ENCODE measurements around the gene KLK8. TPM values are rescaled to one million over a fixed set of nuclear protein-coding genes. Genes with fewer than 3 reads are reported as not detected.
"Not testable (repeated sequence)": the region's sequence is repeated elsewhere in the genome, so short reads cannot be mapped to it uniquely, and the experiment has no call there.

Gene KLK8
- total and polyA plus RNA-seq, 2 experiments from 2014 or later, result not detected

DNA sequence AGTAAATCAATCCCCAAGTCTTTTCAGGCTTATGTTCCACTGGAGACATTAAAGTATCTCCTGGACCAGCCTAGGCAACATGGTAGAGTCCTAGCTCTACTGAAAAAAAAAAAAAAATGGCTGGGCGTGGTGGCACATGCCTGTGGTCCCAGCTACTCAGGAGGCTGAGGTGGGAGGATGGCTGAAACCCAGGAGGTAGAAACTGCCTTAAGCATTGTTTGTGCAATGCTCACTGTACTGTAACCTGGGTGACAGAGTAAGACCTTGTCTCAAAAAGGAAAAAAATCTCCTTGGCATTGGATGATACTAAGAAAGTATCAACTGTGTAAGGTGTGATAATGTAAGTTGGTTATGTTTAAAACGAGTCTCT lies 8.8 kb downstream of the KLK8 start:
- Histone ChIP-seq H3K27ac (no peak overlapping the region), H3K9me3 (ENCODE audit: low read depth) (no peaks in the 10 kb centered on the region), H3K4me2 (ENCODE audit: unreplicated experiment) (no peak overlapping the region), H2AFZ (no peak overlapping the region), H3K79me2 (ENCODE audit: insufficient read depth) (no peaks in the 10 kb centered on the region), H3K9me2 (ENCODE audit: insufficient read depth) (no peaks in the 10 kb centered on the region), H3K27me3 (replicated peaks; ENCODE audit: insufficient read depth) (no peaks in the 10 kb centered on the region), H3K4me3 (no peak overlapping the region), H3F3A (ENCODE audit: insufficient read depth) (no peaks in the 10 kb centered on the region), H3K4me1 (ENCODE audit: insufficient read depth) (no peaks in the 10 kb centered on the region), H3K9ac (no peak overlapping the region), H3K36me3 (ENCODE audit: low read depth) (no peaks in the 10 kb centered on the region), H4K20me1 (ENCODE audit: insufficient read depth) (no peaks in the 10 kb centered on the region)
- in situ Hi-C loops (cut with MboI), result no loop called here
- no peak for DNase-seq
- 7 to 9% methylated on average over 2 of the region's 2 CpGs for WGBS, 2 experiments (ENCODE audit: low coverage in 1 of 2, low lambda C conversion rate in 2 of 2, missing lambda C conversion rate in 2 of 2)
- TF ChIP-seq EZH2 (IDR thresholded peaks at IDR 0.05; ENCODE audit: insufficient read depth, poor library complexity, severe bottlenecking), result no peak

DNA sequence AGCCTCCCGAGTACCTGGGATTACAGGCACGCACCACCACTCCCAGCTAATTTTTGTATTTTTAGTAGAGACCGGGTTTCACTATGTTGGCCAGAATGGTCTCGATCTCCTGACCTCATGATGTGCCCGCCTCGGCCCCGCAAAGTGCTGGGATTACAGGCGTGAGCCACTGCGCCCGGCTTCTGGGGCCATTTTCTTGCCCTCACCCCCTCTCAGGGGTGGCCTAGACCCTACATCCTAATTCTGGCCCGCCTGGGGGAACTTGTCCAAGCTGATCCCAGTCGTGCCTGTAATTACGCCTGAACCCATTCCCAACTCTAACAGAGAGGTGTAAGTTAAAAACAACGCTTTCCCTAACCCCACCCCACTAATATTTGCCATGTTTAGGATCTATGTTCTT lies 17.0 kb downstream of the KLK8 start:
- H3K36me3 ChIP-seq (ENCODE audit: low read depth); H3K9me2 ChIP-seq (ENCODE audit: insufficient read depth); H2AFZ ChIP-seq; H3K9me3 ChIP-seq (ENCODE audit: low read depth); H3K4me3 ChIP-seq; H4K20me1 ChIP-seq (ENCODE audit: insufficient read depth); H3K9ac ChIP-seq; H3K79me2 ChIP-seq (ENCODE audit: insufficient read depth); H3K4me2 ChIP-seq (ENCODE audit: unreplicated experiment); H3K27me3 ChIP-seq (replicated peaks; ENCODE audit: insufficient read depth); H3K27ac ChIP-seq; H3F3A ChIP-seq (ENCODE audit: insufficient read depth); H3K4me1 ChIP-seq (ENCODE audit: insufficient read depth); DNase-seq; in situ Hi-C loops (cut with MboI): not testable (repeated sequence)
- WGBS, 2 experiments (ENCODE audit: low coverage in 1 of 2, low lambda C conversion rate in 2 of 2, missing lambda C conversion rate in 2 of 2), result 67 to 69% methylated on average over 14 of the region's 14 CpGs

DNA sequence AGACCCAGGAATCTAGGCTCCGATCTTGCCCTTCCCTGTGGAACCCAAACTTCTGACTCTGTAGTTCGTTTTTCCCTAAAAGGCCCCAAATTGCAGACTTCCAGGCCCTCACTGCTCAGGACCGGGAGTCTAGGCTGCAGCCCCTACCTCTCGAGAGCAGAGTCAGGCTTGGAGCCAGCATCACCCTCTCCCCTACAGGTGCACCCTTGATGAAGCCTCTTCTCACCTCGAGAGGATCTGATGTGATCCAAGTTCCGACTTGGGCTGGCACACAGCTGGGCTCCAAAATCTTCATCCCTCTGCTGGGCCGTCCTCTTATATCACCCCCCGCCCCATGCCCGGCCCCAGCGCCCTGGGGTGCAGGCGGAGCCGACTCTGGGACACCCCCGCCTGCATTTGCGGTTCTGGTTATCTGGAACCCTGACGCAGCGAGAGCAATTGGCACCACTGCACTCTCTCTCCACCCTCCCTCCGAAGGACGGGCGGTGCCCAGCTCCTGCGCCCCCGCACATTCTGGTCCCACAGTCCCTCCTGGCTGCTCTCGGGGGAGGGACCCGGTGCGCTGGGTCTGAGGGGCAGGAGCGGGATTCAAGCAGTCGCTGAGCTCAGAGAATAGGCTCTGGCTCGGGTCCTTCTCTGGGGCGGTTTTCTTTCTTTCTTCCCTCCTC lies 17.6 kb downstream of the KLK8 start, which contains the start of gene KLK7:
Gene KLK7 (minus strand): TSS at position 293 of the 668 bp plus-strand sequence. CDS start 1,518 bp downstream, outside the sequence.
- Histone ChIP-seq H3K9me3 (ENCODE audit: low read depth) (no peaks in the 10 kb centered on the region), H3K36me3 (ENCODE audit: low read depth) (no peaks in the 10 kb centered on the region), H3K4me3 (no peak within 1 kb of the TSS), H3K9me2 (ENCODE audit: insufficient read depth) (no peaks in the 10 kb centered on the region), H3K9ac (no peak within 1 kb of the TSS), H3K27me3 (replicated peaks; ENCODE audit: insufficient read depth) (no peaks in the 10 kb centered on the region; the same call in 1 of the 2 replicates), H4K20me1 (ENCODE audit: insufficient read depth) (no peaks in the 10 kb centered on the region), H3K4me1 (ENCODE audit: insufficient read depth) (no peaks in the 10 kb centered on the region), H3K27ac (no peak within 1 kb of the TSS), H3K79me2 (ENCODE audit: insufficient read depth) (no peaks in the 10 kb centered on the region), H3F3A (ENCODE audit: insufficient read depth) (no peaks in the 10 kb centered on the region), H3K4me2 (ENCODE audit: unreplicated experiment) (no peak within 1 kb of the TSS), H2AFZ (no peak within 1 kb of the TSS)
- DNase-seq, result no peak
- TF ChIP-seq EZH2 (IDR thresholded peaks at IDR 0.05; ENCODE audit: insufficient read depth, poor library complexity, severe bottlenecking) (no peak), EZH2phosphoT487 (IDR thresholded peaks at IDR 0.05; ENCODE audit: insufficient read depth, low read depth) (no peak)
- in situ Hi-C loops (cut with MboI), result no loop called here
- WGBS, 2 experiments (ENCODE audit: low coverage in 1 of 2, low lambda C conversion rate in 2 of 2, missing lambda C conversion rate in 2 of 2), result 7 to 8% methylated on average over 25 to 28 of the region's 28 CpGs

DNA sequence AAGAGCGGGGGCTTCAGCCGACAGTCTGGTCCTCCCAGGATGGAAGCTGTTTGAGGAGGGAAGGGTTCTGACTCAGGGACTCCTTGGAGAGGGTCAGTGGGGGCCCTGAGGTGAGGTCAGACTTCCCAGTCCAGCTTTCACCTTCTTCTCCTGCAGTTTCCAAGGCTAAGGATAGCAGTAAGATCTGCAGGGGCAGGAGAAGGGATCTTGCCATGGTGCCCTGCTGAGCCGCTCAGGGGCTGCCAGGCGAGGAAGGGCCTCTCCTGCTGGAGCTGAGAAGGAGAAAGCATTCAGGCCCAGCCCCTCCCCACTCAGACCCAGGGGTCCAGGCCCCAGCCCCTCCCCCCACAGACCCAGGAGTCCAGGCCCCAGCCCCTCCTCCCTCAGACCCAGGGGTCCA lies 19.2 kb downstream of the KLK8 start:
- no peak for TF ChIP-seq EZH2phosphoT487 (IDR thresholded peaks at IDR 0.05; ENCODE audit: insufficient read depth, low read depth)
- TF ChIP-seq EZH2 (IDR thresholded peaks at IDR 0.05; ENCODE audit: insufficient read depth, poor library complexity, severe bottlenecking), result no peak
- no peak overlapping the region for H3K4me3 ChIP-seq
- DNase-seq, result no peak
- H3K9me3 ChIP-seq (ENCODE audit: low read depth), result no peaks in the 10 kb centered on the region
- no peaks in the 10 kb centered on the region for H3F3A ChIP-seq (ENCODE audit: insufficient read depth)
- 48 to 52% methylated on average over 4 of the region's 4 CpGs for WGBS, 2 experiments (ENCODE audit: low coverage in 1 of 2, low lambda C conversion rate in 2 of 2, missing lambda C conversion rate in 2 of 2)
- no peaks in the 10 kb centered on the region for H3K9me2 ChIP-seq (ENCODE audit: insufficient read depth)
- H4K20me1 ChIP-seq (ENCODE audit: insufficient read depth), result no peaks in the 10 kb centered on the region
- in situ Hi-C loops (cut with MboI), result no loop called here
- H3K36me3 ChIP-seq (ENCODE audit: low read depth), result no peaks in the 10 kb centered on the region
- no peaks in the 10 kb centered on the region; the same call in 1 of the 2 replicates for H3K27me3 ChIP-seq (replicated peaks; ENCODE audit: insufficient read depth)
- no peak overlapping the region for H3K4me2 ChIP-seq (ENCODE audit: unreplicated experiment)
- H3K79me2 ChIP-seq (ENCODE audit: insufficient read depth), result no peaks in the 10 kb centered on the region
- no peak overlapping the region for H3K9ac ChIP-seq
- no peak overlapping the region for H2AFZ ChIP-seq
- no peak overlapping the region for H3K27ac ChIP-seq
- no peaks in the 10 kb centered on the region for H3K4me1 ChIP-seq (ENCODE audit: insufficient read depth)

Data from GM23248 (cell line).